GM23338 (cell line): Measurements from ENCODE around the gene SOWAHC. TPM values are rescaled to one million over a fixed set of nuclear protein-coding genes. Genes with fewer than 3 reads are reported as not detected.

Experiments used
- ATAC-seq: fragments of 200-7000 bp; cut with Tn5 transposase; 3 replicates; pipeline ENCODE4 v1.9.1; 2020
- DNase-seq: peaks from one replicate; pipeline ENCODE4 v3.0.0-alpha.2; 2015; ENCODE audit warnings: low spot score
- H2AFZ ChIP-seq: fragments of 200-600 bp; sonication (generic); 2 replicates; pipeline ENCODE4 v1.8.0; 2016; ENCODE audit warnings: antibody characterized with exemption, mild to moderate bottlenecking, moderate library complexity
- H3F3A ChIP-seq: fragments of 200-600 bp; sonication (generic); replicated peaks from 2 replicates; pipeline ENCODE4 v1.8.0; 2017; ENCODE audit warnings: antibody characterized with exemption, mixed run types, low read depth
- H3K27ac ChIP-seq: fragments of 200-600 bp; sonication (generic); 2 replicates; pipeline ENCODE4 v1.6.1; 2016; ENCODE audit warnings: low read depth
- H3K27me3 ChIP-seq: fragments of 200-600 bp; sonication (generic); 2 replicates; pipeline ENCODE4 v1.8.0; 2016; ENCODE audit warnings: mild to moderate bottlenecking, mixed run types, moderate library complexity; ENCODE audit not compliant: insufficient read depth
- H3K36me3 ChIP-seq: fragments of 200-600 bp; sonication (generic); 2 replicates; pipeline ENCODE4 v1.8.0; 2016; ENCODE audit warnings: mild to moderate bottlenecking; ENCODE audit not compliant: insufficient read depth
- H3K4me1 ChIP-seq: fragments of 200-600 bp; sonication (generic); 2 replicates; pipeline ENCODE4 v1.8.0; 2016; ENCODE audit warnings: mild to moderate bottlenecking, moderate library complexity; ENCODE audit not compliant: insufficient read depth
- H3K4me2 ChIP-seq: fragments of 200-600 bp; sonication (generic); 2 replicates; pipeline ENCODE4 v1.7.1; 2017; ENCODE audit warnings: mixed run types
- H3K4me3 ChIP-seq: fragments of 200-600 bp; sonication (generic); 2 replicates; pipeline ENCODE4 v1.6.1; 2016; ENCODE audit warnings: mixed run types
- H3K79me2 ChIP-seq: fragments of 200-600 bp; sonication (generic); replicated peaks from 2 replicates; pipeline ENCODE4 v1.8.0; 2017; ENCODE audit warnings: mild to moderate bottlenecking; ENCODE audit not compliant: insufficient read depth
- H3K9me2 ChIP-seq: fragments of 200-600 bp; sonication (generic); 2 replicates; pipeline ENCODE4 v1.8.0; 2017; ENCODE audit not compliant: insufficient read depth
- H4K20me1 ChIP-seq: fragments of 200-600 bp; sonication (generic); replicated peaks from 2 replicates; pipeline ENCODE4 v1.8.0; 2017; ENCODE audit warnings: mild to moderate bottlenecking; ENCODE audit not compliant: insufficient read depth
- H3K27ac Mint-ChIP-seq: 2 replicates; pipeline ENCODE4 v1.8.0; 2020; ENCODE audit warnings: inconsistent platforms, mild to moderate bottlenecking, moderate library complexity, mixed read lengths
- H3K27me3 Mint-ChIP-seq: 3 replicates; pipeline ENCODE4 v1.8.0; 2022; ENCODE audit warnings: low read depth, mild to moderate bottlenecking, moderate library complexity, mixed read lengths, inconsistent platforms; ENCODE audit not compliant: insufficient read depth, poor library complexity
- H3K36me3 Mint-ChIP-seq: 3 replicates; pipeline ENCODE4 v1.8.0; 2021; ENCODE audit warnings: low read depth, mild to moderate bottlenecking, inconsistent platforms, moderate library complexity, mixed read lengths
- H3K4me1 Mint-ChIP-seq: 3 replicates; pipeline ENCODE4 v1.8.0; 2020; ENCODE audit warnings: mild to moderate bottlenecking, inconsistent platforms, mixed read lengths
- H3K4me3 Mint-ChIP-seq: 3 replicates; pipeline ENCODE4 v1.8.0; 2021; ENCODE audit warnings: moderate library complexity, mild to moderate bottlenecking, inconsistent platforms, mixed read lengths
- H3K9me3 Mint-ChIP-seq: 3 replicates; pipeline ENCODE4 v1.8.0; 2020; ENCODE audit warnings: moderate library complexity, mild to moderate bottlenecking, inconsistent platforms, mixed read lengths
- CREB1 ChIP-seq: fragments of 250-450 bp; sonication (Bioruptor Pico); IDR thresholded peaks from 2 replicates; pipeline ENCODE4 v1.5.0; 2020; ENCODE audit warnings: low read depth, mild to moderate bottlenecking, moderate library complexity
- CTCF ChIP-seq, 2 experiments: fragments of 200-600 bp in 1 of 2; sonication (generic) in 1 of 2; conservative IDR thresholded peaks; 2 replicates each; pipeline versions ENCODE4 v1.5.1 to v1.6.1; 2016 to 2017; ENCODE audit warnings: antibody characterized with exemption in 2 of 2, low read depth in 2 of 2, mild to moderate bottlenecking in 2 of 2, moderate library complexity in 1 of 2
- EZH2 ChIP-seq: fragments of 200-600 bp; sonication (generic); IDR thresholded peaks from one replicate; pipeline ENCODE4 v1.8.0; 2017; ENCODE audit warnings: antibody characterized with exemption, mild to moderate bottlenecking, low read depth; ENCODE audit not compliant: unreplicated experiment
- EZH2phosphoT487 ChIP-seq: fragments of 200-600 bp; sonication (generic); IDR thresholded peaks from one replicate; pipeline ENCODE4 v1.8.1; 2018; ENCODE audit warnings: antibody characterized with exemption; ENCODE audit not compliant: unreplicated experiment
- JUNB ChIP-seq: IDR thresholded peaks from one replicate; pipeline ENCODE4 v1.6.1; 2016; ENCODE audit warnings: antibody characterized with exemption; ENCODE audit not compliant: unreplicated experiment
- NANOG ChIP-seq: IDR thresholded peaks from 2 replicates; pipeline ENCODE4 v1.6.1; 2016; ENCODE audit warnings: antibody characterized with exemption, borderline replicate concordance
- POLR2AphosphoS5 ChIP-seq: IDR thresholded peaks from 2 replicates; pipeline ENCODE4 v1.6.1; 2016; ENCODE audit warnings: antibody characterized with exemption, low read depth
- STAT1 ChIP-seq: IDR thresholded peaks from one replicate; pipeline ENCODE4 v1.6.1; 2016; ENCODE audit warnings: antibody characterized with exemption; ENCODE audit not compliant: unreplicated experiment
- ZNF114 ChIP-seq: fragments of 250-450 bp; sonication (Bioruptor Pico); IDR thresholded peaks from 2 replicates; pipeline ENCODE4 v1.5.0; 2020; ENCODE audit warnings: mild to moderate bottlenecking, moderate library complexity
- ZNF331 ChIP-seq: fragments of 250-450 bp; sonication (Bioruptor Pico); IDR thresholded peaks from 2 replicates; pipeline ENCODE4 v1.5.0; 2020; ENCODE audit warnings: low read depth, mild to moderate bottlenecking, moderate library complexity
- polyA plus RNA-seq: library from polyadenylated mRNA; unstranded; fragments of >200 nt; fragmentation: Nextera tagmentation; extraction: Ambion mirVana; gene quantifications from 2 replicates; pipeline ENCODE4 v1.2.1, GENCODE V29; 2016
- total RNA-seq: library from RNA; depleted of rRNA; stranded (reverse); fragments of >200 nt; shearing (Covaris generic); gene quantifications from 2 replicates; pipeline ENCODE4 v1.2.3, GENCODE V29; 2014
- TF ChIP-seq, protein P1 (sequence below): IDR thresholded peaks from one replicate; pipeline ENCODE4 v1.6.1; 2018; ENCODE audit warnings: antibody characterized with exemption; ENCODE audit not compliant: unreplicated experiment
- TF ChIP-seq, protein P2 (sequence below): fragments of 250-450 bp; sonication (Bioruptor Pico); IDR thresholded peaks from 2 replicates; pipeline ENCODE4 v1.5.0; 2020; ENCODE audit warnings: mild to moderate bottlenecking, moderate library complexity
- TF ChIP-seq, protein P3 (sequence below): IDR thresholded peaks from 2 replicates; pipeline ENCODE4 v1.6.1; 2016; ENCODE audit warnings: antibody characterized with exemption

Gene SOWAHC
- total and polyA plus RNA-seq, 2 experiments from 2014 or later = 7.4 to 26.3 TPM

DNA sequence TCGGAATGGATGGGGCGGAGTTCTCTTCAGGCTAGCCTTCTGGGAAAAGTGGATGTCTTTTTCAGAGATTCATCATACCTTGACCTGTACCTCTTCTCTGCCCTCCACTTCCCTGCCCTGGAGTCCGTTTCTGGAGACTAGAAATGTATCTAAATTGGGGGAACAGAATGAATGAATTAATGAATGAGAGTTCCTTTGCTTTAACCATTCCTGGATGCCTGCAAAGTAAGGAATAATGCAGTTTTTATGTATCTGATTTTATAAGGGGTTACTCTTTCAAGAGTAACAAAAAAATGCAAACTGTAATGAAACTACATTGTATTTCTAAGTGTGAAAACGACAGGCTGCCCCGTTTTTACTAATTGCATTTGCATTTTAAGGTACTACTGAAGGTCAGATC is 2.0 kb downstream of the SOWAHC start:
- Mint-ChIP-seq H3K27me3 (peaks cover 17% of the 10 kb centered on the region), H3K27ac (no peak overlapping the region), H3K4me3 (peak overlapping the region; percentile 82), H3K4me1 (peaks cover 23% of the 10 kb centered on the region), H3K36me3 (peaks cover 13% of the 10 kb centered on the region), H3K9me3 (peaks cover 2% of the 10 kb centered on the region; the same call in 2 of the 3 replicates)
- Histone ChIP-seq H3K4me3 (peak overlapping the region; percentile 97), H3K4me1 (peaks cover 17% of the 10 kb centered on the region), H3K4me2 (peak overlapping the region; percentile 89), H3K27ac (no peak overlapping the region), H4K20me1 (peaks cover 18% of the 10 kb centered on the region), H3F3A (no peaks in the 10 kb centered on the region), H3K36me3 (no peaks in the 10 kb centered on the region), H3K9me2 (no peaks in the 10 kb centered on the region), H3K27me3 (peaks cover 23% of the 10 kb centered on the region), H3K79me2 (peaks cover 41% of the 10 kb centered on the region), H2AFZ (no peak overlapping the region)
- ATAC-seq (no peak), DNase-seq (no peak)
- TF ChIP-seq STAT1 (no peak), NANOG (no peak), CTCF (conservative IDR thresholded peaks at IDR 0.05; ENCODE audit: low read depth in 2 of 2) (no peak), ZNF331 (no peak), CREB1 (CRISPR knock-in tag) (no peak), JUNB (no peak), EZH2phosphoT487 (no peak), EZH2 (no peak), ZNF114 (CRISPR knock-in tag) (no peak), POLR2AphosphoS5 (no peak)
- TF ChIP-seq, protein P1, sequence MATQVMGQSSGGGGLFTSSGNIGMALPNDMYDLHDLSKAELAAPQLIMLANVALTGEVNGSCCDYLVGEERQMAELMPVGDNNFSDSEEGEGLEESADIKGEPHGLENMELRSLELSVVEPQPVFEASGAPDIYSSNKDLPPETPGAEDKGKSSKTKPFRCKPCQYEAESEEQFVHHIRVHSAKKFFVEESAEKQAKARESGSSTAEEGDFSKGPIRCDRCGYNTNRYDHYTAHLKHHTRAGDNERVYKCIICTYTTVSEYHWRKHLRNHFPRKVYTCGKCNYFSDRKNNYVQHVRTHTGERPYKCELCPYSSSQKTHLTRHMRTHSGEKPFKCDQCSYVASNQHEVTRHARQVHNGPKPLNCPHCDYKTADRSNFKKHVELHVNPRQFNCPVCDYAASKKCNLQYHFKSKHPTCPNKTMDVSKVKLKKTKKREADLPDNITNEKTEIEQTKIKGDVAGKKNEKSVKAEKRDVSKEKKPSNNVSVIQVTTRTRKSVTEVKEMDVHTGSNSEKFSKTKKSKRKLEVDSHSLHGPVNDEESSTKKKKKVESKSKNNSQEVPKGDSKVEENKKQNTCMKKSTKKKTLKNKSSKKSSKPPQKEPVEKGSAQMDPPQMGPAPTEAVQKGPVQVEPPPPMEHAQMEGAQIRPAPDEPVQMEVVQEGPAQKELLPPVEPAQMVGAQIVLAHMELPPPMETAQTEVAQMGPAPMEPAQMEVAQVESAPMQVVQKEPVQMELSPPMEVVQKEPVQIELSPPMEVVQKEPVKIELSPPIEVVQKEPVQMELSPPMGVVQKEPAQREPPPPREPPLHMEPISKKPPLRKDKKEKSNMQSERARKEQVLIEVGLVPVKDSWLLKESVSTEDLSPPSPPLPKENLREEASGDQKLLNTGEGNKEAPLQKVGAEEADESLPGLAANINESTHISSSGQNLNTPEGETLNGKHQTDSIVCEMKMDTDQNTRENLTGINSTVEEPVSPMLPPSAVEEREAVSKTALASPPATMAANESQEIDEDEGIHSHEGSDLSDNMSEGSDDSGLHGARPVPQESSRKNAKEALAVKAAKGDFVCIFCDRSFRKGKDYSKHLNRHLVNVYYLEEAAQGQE = no peak
- TF ChIP-seq, protein P2, sequence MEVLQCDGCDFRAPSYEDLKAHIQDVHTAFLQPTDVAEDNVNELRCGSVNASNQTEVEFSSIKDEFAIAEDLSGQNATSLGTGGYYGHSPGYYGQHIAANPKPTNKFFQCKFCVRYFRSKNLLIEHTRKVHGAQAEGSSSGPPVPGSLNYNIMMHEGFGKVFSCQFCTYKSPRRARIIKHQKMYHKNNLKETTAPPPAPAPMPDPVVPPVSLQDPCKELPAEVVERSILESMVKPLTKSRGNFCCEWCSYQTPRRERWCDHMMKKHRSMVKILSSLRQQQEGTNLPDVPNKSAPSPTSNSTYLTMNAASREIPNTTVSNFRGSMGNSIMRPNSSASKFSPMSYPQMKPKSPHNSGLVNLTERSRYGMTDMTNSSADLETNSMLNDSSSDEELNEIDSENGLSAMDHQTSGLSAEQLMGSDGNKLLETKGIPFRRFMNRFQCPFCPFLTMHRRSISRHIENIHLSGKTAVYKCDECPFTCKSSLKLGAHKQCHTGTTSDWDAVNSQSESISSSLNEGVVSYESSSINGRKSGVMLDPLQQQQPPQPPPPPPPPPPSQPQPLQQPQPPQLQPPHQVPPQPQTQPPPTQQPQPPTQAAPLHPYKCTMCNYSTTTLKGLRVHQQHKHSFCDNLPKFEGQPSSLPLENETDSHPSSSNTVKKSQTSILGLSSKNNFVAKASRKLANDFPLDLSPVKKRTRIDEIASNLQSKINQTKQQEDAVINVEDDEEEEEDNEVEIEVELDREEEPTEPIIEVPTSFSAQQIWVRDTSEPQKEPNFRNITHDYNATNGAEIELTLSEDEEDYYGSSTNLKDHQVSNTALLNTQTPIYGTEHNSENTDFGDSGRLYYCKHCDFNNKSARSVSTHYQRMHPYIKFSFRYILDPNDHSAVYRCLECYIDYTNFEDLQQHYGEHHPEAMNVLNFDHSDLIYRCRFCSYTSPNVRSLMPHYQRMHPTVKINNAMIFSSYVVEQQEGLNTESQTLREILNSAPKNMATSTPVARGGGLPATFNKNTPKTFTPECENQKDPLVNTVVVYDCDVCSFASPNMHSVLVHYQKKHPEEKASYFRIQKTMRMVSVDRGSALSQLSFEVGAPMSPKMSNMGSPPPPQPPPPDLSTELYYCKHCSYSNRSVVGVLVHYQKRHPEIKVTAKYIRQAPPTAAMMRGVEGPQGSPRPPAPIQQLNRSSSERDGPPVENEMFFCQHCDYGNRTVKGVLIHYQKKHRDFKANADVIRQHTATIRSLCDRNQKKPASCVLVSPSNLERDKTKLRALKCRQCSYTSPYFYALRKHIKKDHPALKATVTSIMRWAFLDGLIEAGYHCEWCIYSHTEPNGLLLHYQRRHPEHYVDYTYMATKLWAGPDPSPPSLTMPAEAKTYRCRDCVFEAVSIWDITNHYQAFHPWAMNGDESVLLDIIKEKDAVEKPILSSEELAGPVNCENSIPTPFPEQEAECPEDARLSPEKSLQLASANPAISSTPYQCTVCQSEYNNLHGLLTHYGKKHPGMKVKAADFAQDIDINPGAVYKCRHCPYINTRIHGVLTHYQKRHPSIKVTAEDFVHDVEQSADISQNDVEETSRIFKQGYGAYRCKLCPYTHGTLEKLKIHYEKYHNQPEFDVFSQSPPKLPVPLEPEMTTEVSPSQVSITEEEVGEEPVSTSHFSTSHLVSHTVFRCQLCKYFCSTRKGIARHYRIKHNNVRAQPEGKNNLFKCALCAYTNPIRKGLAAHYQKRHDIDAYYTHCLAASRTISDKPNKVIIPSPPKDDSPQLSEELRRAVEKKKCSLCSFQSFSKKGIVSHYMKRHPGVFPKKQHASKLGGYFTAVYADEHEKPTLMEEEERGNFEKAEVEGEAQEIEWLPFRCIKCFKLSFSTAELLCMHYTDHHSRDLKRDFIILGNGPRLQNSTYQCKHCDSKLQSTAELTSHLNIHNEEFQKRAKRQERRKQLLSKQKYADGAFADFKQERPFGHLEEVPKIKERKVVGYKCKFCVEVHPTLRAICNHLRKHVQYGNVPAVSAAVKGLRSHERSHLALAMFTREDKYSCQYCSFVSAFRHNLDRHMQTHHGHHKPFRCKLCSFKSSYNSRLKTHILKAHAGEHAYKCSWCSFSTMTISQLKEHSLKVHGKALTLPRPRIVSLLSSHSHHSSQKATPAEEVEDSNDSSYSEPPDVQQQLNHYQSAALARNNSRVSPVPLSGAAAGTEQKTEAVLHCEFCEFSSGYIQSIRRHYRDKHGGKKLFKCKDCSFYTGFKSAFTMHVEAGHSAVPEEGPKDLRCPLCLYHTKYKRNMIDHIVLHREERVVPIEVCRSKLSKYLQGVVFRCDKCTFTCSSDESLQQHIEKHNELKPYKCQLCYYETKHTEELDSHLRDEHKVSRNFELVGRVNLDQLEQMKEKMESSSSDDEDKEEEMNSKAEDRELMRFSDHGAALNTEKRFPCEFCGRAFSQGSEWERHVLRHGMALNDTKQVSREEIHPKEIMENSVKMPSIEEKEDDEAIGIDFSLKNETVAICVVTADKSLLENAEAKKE (CRISPR knock-in tag) = no peak
- TF ChIP-seq, protein P3, sequence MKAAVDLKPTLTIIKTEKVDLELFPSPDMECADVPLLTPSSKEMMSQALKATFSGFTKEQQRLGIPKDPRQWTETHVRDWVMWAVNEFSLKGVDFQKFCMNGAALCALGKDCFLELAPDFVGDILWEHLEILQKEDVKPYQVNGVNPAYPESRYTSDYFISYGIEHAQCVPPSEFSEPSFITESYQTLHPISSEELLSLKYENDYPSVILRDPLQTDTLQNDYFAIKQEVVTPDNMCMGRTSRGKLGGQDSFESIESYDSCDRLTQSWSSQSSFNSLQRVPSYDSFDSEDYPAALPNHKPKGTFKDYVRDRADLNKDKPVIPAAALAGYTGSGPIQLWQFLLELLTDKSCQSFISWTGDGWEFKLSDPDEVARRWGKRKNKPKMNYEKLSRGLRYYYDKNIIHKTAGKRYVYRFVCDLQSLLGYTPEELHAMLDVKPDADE = no peak
